Uterus (tissue), 4 donors: ENCODE results near the gene SFR1. TPM values are rescaled to one million over a fixed set of nuclear protein-coding genes. Genes with fewer than 3 reads are reported as not detected.

Experiments
- DNase-seq, 2 donors: peaks; one replicate each; pipeline ENCODE4 v3.0.0-alpha.2; 2019 to 2020
- H3K27ac ChIP-seq, 2 donors: fragments of 200-600 bp; sonication (generic); 1 replicate in 1 of 2; 2 replicates in 1 of 2; pipeline ENCODE4 v1.5.1; 2016 to 2018
- H3K27me3 ChIP-seq, 2 donors: fragments of 200-600 bp; sonication (generic); one replicate each; pipeline ENCODE4 v1.5.1; 2018 to 2019; ENCODE audit warnings: control low read depth in 1 of 2
- H3K36me3 ChIP-seq, 2 donors: fragments of 200-600 bp; sonication (generic); one replicate each; pipeline ENCODE4 v1.5.1; 2019; ENCODE audit warnings: control low read depth in 1 of 2
- H3K4me1 ChIP-seq, 2 donors: fragments of 200-600 bp; sonication (generic); one replicate each; pipeline ENCODE4 v1.5.1; 2018 to 2019; ENCODE audit warnings: control low read depth in 1 of 2
- H3K4me3 ChIP-seq, 2 donors: fragments of 200-600 bp; sonication (generic); 1 replicate in 1 of 2; 2 replicates in 1 of 2; pipeline ENCODE4 v1.5.1; 2018 to 2019; ENCODE audit warnings: mild to moderate bottlenecking in 1 of 2
- H3K9me3 ChIP-seq, 2 donors: fragments of 200-600 bp; sonication (generic); one replicate each; pipeline ENCODE4 v1.5.1; 2019; ENCODE audit warnings: control low read depth in 1 of 2
- CTCF ChIP-seq, 4 experiments: fragments of 200-600 bp in 2 of 4; fragments of 450-650 bp in 2 of 4; sonication (generic) in 2 of 4; IDR thresholded peaks; one replicate each; pipeline ENCODE4 v1.5.1; 2016 to 2019; ENCODE audit warnings: antibody characterized with exemption in 4 of 4, mild to moderate bottlenecking in 2 of 4, moderate library complexity in 1 of 4
- POLR2A ChIP-seq, 2 donors: fragments of 450-650 bp; IDR thresholded peaks; one replicate each; pipeline ENCODE4 v1.6.1; 2016; ENCODE audit warnings: antibody characterized with exemption in 2 of 2, mild to moderate bottlenecking in 1 of 2, moderate library complexity in 1 of 2
- intact Hi-C: fragments of 100-400 bp; cut with DNase I; formaldehyde crosslinking; loops from one replicate; pipeline ENCODE4 v1.15.1; 2023; ENCODE audit warnings: low total_unique reads
- total RNA-seq, 4 donors: library from RNA; depleted of rRNA in 3 of 4; stranded (reverse); fragments of >200 nt in 3 of 4; gene quantifications; one replicate each; pipeline versions ENCODE4 v1.1.0 to v1.2.4, GENCODE V29; 2014 to 2023
- donor health status: DM: yes; HTN: yes; CAD: no.

The SFR1 gene
- total RNA-seq, 4 donors from 2014 or later: 4.1 to 12.8 (median 10.5) TPM

GRCh38 chr10:104103956-104104355 is 18.0 kb upstream of the SFR1 start:
- H3K27ac ChIP-seq: no peak overlapping the region
- H3K4me3 ChIP-seq: no peak overlapping the region
- H3K9me3 ChIP-seq: no peaks in the 10 kb centered on the region
- intact Hi-C loops: no loop called here
- H3K27me3 ChIP-seq: no peaks in the 10 kb centered on the region
- no peaks in the 10 kb centered on the region for H3K4me1 ChIP-seq
- DNase-seq: no peak
- no peaks in the 10 kb centered on the region for H3K36me3 ChIP-seq
- no peak for TF ChIP-seq CTCF (IDR thresholded peaks at IDR 0.05)
- no peak for TF ChIP-seq POLR2A (IDR thresholded peaks at IDR 0.05)

- Histone ChIP-seq H3K27ac (no peak overlapping the region), H3K4me1 (no peaks in the 10 kb centered on the region), H3K9me3 (no peaks in the 10 kb centered on the region), H3K27me3 (no peaks in the 10 kb centered on the region), H3K4me3 (no peak overlapping the region), H3K36me3 (no peaks in the 10 kb centered on the region)
- DNase-seq: no peak
- TF ChIP-seq CTCF (IDR thresholded peaks at IDR 0.05) (no peak), POLR2A (IDR thresholded peaks at IDR 0.05) (no peak)
- intact Hi-C loops: no loop called here
Measured at GRCh38 chr10:104104418-104104817, 17.6 kb upstream of the SFR1 start.

- TF ChIP-seq POLR2A (IDR thresholded peaks at IDR 0.05) (no peak), CTCF (IDR thresholded peaks at IDR 0.05) (no peak)
- DNase-seq: no peak
- intact Hi-C loops: no loop called here
- H3K27ac ChIP-seq: no peak overlapping the region
- H3K4me1 ChIP-seq: no peaks in the 10 kb centered on the region
- no peaks in the 10 kb centered on the region for H3K9me3 ChIP-seq
- no peaks in the 10 kb centered on the region for H3K27me3 ChIP-seq
- no peak overlapping the region for H3K4me3 ChIP-seq
- H3K36me3 ChIP-seq: no peaks in the 10 kb centered on the region
Measured at GRCh38 chr10:104104926-104105325, 17.0 kb upstream of the SFR1 start.

- Histone ChIP-seq H3K4me1 (no peaks in the 10 kb centered on the region), H3K27ac (no peak overlapping the region), H3K27me3 (no peaks in the 10 kb centered on the region), H3K36me3 (no peaks in the 10 kb centered on the region), H3K9me3 (no peaks in the 10 kb centered on the region), H3K4me3 (no peak overlapping the region)
- intact Hi-C loops: no loop called here
- no peak for TF ChIP-seq POLR2A (IDR thresholded peaks at IDR 0.05)
- TF ChIP-seq CTCF (IDR thresholded peaks at IDR 0.05): no peak
- no peak for DNase-seq
Measured at GRCh38 chr10:104109908-104110662, 11.9 kb upstream of the SFR1 start.

- intact Hi-C loops: no loop called here
- TF ChIP-seq CTCF (IDR thresholded peaks at IDR 0.05): no peak
- no peaks in the 10 kb centered on the region for H3K27me3 ChIP-seq
Measured at GRCh38 chr10:104113376-104113956, 8.5 kb upstream of the SFR1 start.

More at GRCh38 chr10:104113376-104113956, 8.5 kb upstream of the SFR1 start:
- H3K4me1 ChIP-seq: no peaks in the 10 kb centered on the region
- DNase-seq: no peak
- no peak overlapping the region for H3K4me3 ChIP-seq
- H3K9me3 ChIP-seq: no peaks in the 10 kb centered on the region
- no peaks in the 10 kb centered on the region for H3K36me3 ChIP-seq
- no peak overlapping the region for H3K27ac ChIP-seq
